Common myeloid progenitor, CD34-positive (primary cell): ENCODE data around the gene CLIP4.

Source experiments
- CTCF ChIA-PET: fragments of 350-600 bp; sonication (Branson Sonifier 250); formaldehyde crosslinking; loops from one replicate; lab custom pipeline; 2021; ENCODE audit warnings: antibody characterized with exemption; lab: Charles Lee
- POLR2A ChIA-PET: fragments of 350-600 bp; sonication (Branson Sonifier 250); formaldehyde crosslinking; loops from one replicate; lab custom pipeline; 2021; ENCODE audit warnings: antibody characterized with exemption; lab: Charles Lee
- DNase-seq, 3 donors: peaks; one replicate each; pipeline versions ENCODE4 v3.0.0 to v3.0.0-alpha.2; 2013
- H3K27ac ChIP-seq, 2 experiments: 1 replicate in 1 of 2; 2 replicates in 1 of 2; pipeline ENCODE4 v1.7.0; 2013; ENCODE audit warnings: inconsistent platforms in 2 of 2, low read length in 2 of 2, mild to moderate bottlenecking in 2 of 2, low read depth in 1 of 2, moderate library complexity in 1 of 2; ENCODE audit not compliant: severe bottlenecking in 2 of 2, insufficient read depth in 1 of 2, poor library complexity in 1 of 2
- H3K27me3 ChIP-seq, 5 experiments: replicated peaks in 2 of 5; 1 replicate in 3 of 5; 2 replicates in 2 of 5; pipeline versions ENCODE4 v1.6.1 to v1.7.0; 2013; ENCODE audit warnings: low read length in 4 of 5, mild to moderate bottlenecking in 2 of 5, moderate library complexity in 2 of 5, inconsistent platforms in 1 of 5; ENCODE audit not compliant: insufficient read depth in 5 of 5, control insufficient read depth in 4 of 5
- H3K36me3 ChIP-seq, 4 experiments: 1 replicate in 2 of 4; 2 replicates in 2 of 4; pipeline versions ENCODE4 v1.6.1 to v1.7.0; 2013; ENCODE audit warnings: low read length in 3 of 4, control low read depth in 1 of 4, mild to moderate bottlenecking in 1 of 4; ENCODE audit not compliant: control insufficient read depth in 4 of 4, insufficient read depth in 4 of 4
- H3K4me1 ChIP-seq, 4 experiments: 1 replicate in 3 of 4; 2 replicates in 1 of 4; pipeline versions ENCODE4 v1.6.1 to v1.7.1; 2013; ENCODE audit warnings: low read length in 3 of 4, mild to moderate bottlenecking in 3 of 4, control low read depth in 1 of 4, inconsistent platforms in 1 of 4, moderate library complexity in 1 of 4; ENCODE audit not compliant: control insufficient read depth in 4 of 4, insufficient read depth in 4 of 4; ENCODE audit errors: control extremely low read depth in 1 of 4
- H3K4me3 ChIP-seq, 7 experiments: 1 replicate in 4 of 7; 2 replicates in 3 of 7; pipeline versions ENCODE4 v1.5.1 to v1.7.0; 2013; ENCODE audit warnings: mild to moderate bottlenecking in 7 of 7, low read length in 6 of 7, moderate library complexity in 6 of 7, inconsistent platforms in 2 of 7, low read depth in 2 of 7, control low read depth in 1 of 7; ENCODE audit not compliant: insufficient read depth in 4 of 7, control insufficient read depth in 1 of 7; ENCODE audit errors: extremely low read depth in 1 of 7
- H3K9me3 ChIP-seq, 5 experiments: 1 replicate in 4 of 5; 2 replicates in 1 of 5; pipeline versions ENCODE4 v1.6.1 to v1.7.1; 2013; ENCODE audit warnings: low read length in 4 of 5, mild to moderate bottlenecking in 2 of 5, inconsistent platforms in 1 of 5, low read depth in 1 of 5, moderate library complexity in 1 of 5; ENCODE audit not compliant: control insufficient read depth in 4 of 5, insufficient read depth in 2 of 5; ENCODE audit errors: control extremely low read depth in 1 of 5
- WGBS: methylation state at CpG from one replicate; pipeline ENCODE4 v1.1.5; 2013; ENCODE audit not compliant: insufficient coverage; 5-methylcytosine and 5-hydroxymethylcytosine counted together

The CLIP4 gene

GRCh38 chr2:29184531-29184930 is 69.3 kb downstream of the CLIP4 start:
- Histone ChIP-seq H3K4me3 (no peak overlapping the region), H3K4me1 (peaks cover 4 to 8% (median 6%) of the 10 kb centered on the region in 4 experiments), H3K36me3 (peaks cover 2 to 25% (median 6%) of the 10 kb centered on the region in 4 experiments), H3K9me3 (peaks cover 0 to 5% (median 2%) of the 10 kb centered on the region in 5 experiments), H3K27me3 (no peaks in the 10 kb centered on the region), H3K27ac (no peak overlapping the region)
- ChIA-PET CTCF (no interaction called here), POLR2A (no interaction called here)
- 96% methylated on average over 4 of the region's 6 CpGs for WGBS
- DNase-seq: no peak

GRCh38 chr2:29186817-29187216 is 71.6 kb downstream of the CLIP4 start:
- Histone ChIP-seq H3K36me3 (peaks cover 0 to 16% (median 3%) of the 10 kb centered on the region in 4 experiments), H3K4me3 (no peak overlapping the region), H3K27ac (no peak overlapping the region), H3K27me3 (no peaks in the 10 kb centered on the region), H3K9me3 (peaks cover 0 to 5% (median 2%) of the 10 kb centered on the region in 5 experiments), H3K4me1 (peaks cover 6 to 14% (median 9%) of the 10 kb centered on the region in 4 experiments)
- WGBS: no CpG with 5 or more reads among the region's 1 CpG
- DNase-seq: peak in 1 of 3 donors; percentile 65
- ChIA-PET POLR2A (no interaction called here), CTCF (interaction anchor here (1.4 to 1.7 kb wide), 2 partner anchors 9 to 30 kb away, joined by 3 to 6 read pairs; no protein-coding TSS in a partner anchor)

DNA sequence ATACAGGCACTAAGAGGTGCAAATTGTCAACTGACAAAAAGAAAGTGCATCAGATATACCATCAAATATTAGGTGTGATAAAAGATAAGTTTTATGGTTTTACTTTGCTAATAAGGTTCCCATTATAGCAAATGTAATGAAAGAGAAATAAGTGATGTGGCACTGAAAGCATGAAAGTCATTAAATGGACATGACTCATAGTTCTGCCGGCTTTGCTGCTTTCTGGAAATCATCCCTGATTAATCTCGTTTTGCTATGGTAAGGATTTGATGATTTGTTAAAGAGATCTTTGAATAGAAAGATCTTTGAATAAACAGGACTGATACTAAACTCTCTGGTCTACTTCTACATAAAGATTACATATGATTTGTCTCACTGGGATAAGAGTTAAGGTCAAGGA is 72.7 kb downstream of the CLIP4 start:
- 100% methylated on average over 1 of the region's 2 CpGs for WGBS
- H3K36me3 ChIP-seq: peaks cover 0 to 8% (median 3%) of the 10 kb centered on the region in 4 experiments
- H3K9me3 ChIP-seq: peaks cover 0 to 5% (median 2%) of the 10 kb centered on the region in 5 experiments
- no peak overlapping the region for H3K4me3 ChIP-seq
- peaks cover 9 to 25% (median 12%) of the 10 kb centered on the region in 4 experiments for H3K4me1 ChIP-seq
- H3K27me3 ChIP-seq: no peaks in the 10 kb centered on the region
- no peak for DNase-seq
- H3K27ac ChIP-seq: no peak overlapping the region
- ChIA-PET CTCF (interaction anchor here (1.7 kb wide), 1 partner anchor 8 kb away, joined by 6 read pairs; no protein-coding TSS in a partner anchor), POLR2A (no interaction called here)

GRCh38 chr2:29189052-29189451 is 73.8 kb downstream of the CLIP4 start:
- no peaks in the 10 kb centered on the region for H3K27me3 ChIP-seq
- 100% methylated on average over 1 of the region's 5 CpGs for WGBS
- H3K4me3 ChIP-seq: peak overlapping the region in 1 of 7 experiments; percentile 31
- CTCF ChIA-PET: interaction anchor here (1.4 kb wide), 1 partner anchor 230 kb away, joined by 4 read pairs; no protein-coding TSS in a partner anchor
- peaks cover 0 to 6% (median 2%) of the 10 kb centered on the region in 4 experiments for H3K36me3 ChIP-seq
- H3K9me3 ChIP-seq: peaks cover 0 to 5% (median 2%) of the 10 kb centered on the region in 5 experiments
- peaks cover 9 to 35% (median 17%) of the 10 kb centered on the region in 4 experiments for H3K4me1 ChIP-seq
- POLR2A ChIA-PET: no interaction called here
- no peak overlapping the region for H3K27ac ChIP-seq
- DNase-seq: peak in 1 of 3 donors; percentile 89

- Histone ChIP-seq H3K27ac (peak overlapping the region in 1 of 2 experiments; percentile 29), H3K4me3 (peak overlapping the region in 1 of 7 experiments; percentile 5), H3K9me3 (peaks cover 0 to 5% (median 2%) of the 10 kb centered on the region in 5 experiments), H3K36me3 (peaks cover 0 to 5% (median 2%) of the 10 kb centered on the region in 4 experiments), H3K4me1 (peaks cover 9 to 36% (median 19%) of the 10 kb centered on the region in 4 experiments), H3K27me3 (no peaks in the 10 kb centered on the region)
- POLR2A ChIA-PET: no interaction called here
- WGBS: 85% methylated on average over 4 of the region's 6 CpGs
- DNase-seq: peak in 1 of 3 donors; percentile 15
- CTCF ChIA-PET: no interaction called here
These were observed 76.6 kb downstream of the CLIP4 start for GRCh38 chr2:29191817-29192216.

- 0% methylated on average over 2 of the region's 3 CpGs for WGBS
- ChIA-PET CTCF (interaction anchor here (1.1 kb wide), 1 partner anchor 369 kb away, joined by 5 read pairs; no protein-coding TSS in a partner anchor), POLR2A (no interaction called here)
These were observed 77.3 kb downstream of the CLIP4 start for GRCh38 chr2:29192526-29192925.

GRCh38 chr2:29193111-29193510 is 77.9 kb downstream of the CLIP4 start:
- Histone ChIP-seq H3K27me3 (no peaks in the 10 kb centered on the region), H3K36me3 (peaks cover 0 to 2% (median 0%) of the 10 kb centered on the region in 4 experiments), H3K4me1 (peaks cover 9 to 36% (median 19%) of the 10 kb centered on the region in 4 experiments), H3K9me3 (no peaks in the 10 kb centered on the region), H3K27ac (peak overlapping the region in 1 of 2 experiments; percentile 58), H3K4me3 (peak overlapping the region in 1 of 7 experiments; percentile 34)
- 96% methylated on average over 12 of the region's 12 CpGs for WGBS
- DNase-seq: no peak
- POLR2A ChIA-PET: no interaction called here
- CTCF ChIA-PET: interaction anchor here (1.0 to 1.4 kb wide), 3 partner anchors 11 to 370 kb away, joined by 3 to 5 read pairs (median 4); no protein-coding TSS in a partner anchor

More at GRCh38 chr2:29192526-29192925, 77.3 kb downstream of the CLIP4 start:
- H3K27me3 ChIP-seq: no peaks in the 10 kb centered on the region
- peaks cover 0 to under 1% (median 0%) of the 10 kb centered on the region in 5 experiments for H3K9me3 ChIP-seq
- H3K27ac ChIP-seq: peak overlapping the region; percentile 41 to 58
- peaks cover 9 to 36% (median 19%) of the 10 kb centered on the region in 4 experiments for H3K4me1 ChIP-seq
- DNase-seq: peak; percentile 16 to 77 (median 72)
- H3K4me3 ChIP-seq: peak overlapping the region in 2 of 7 experiments; percentile 31 to 34
- peaks cover 0 to 2% (median 0%) of the 10 kb centered on the region in 4 experiments for H3K36me3 ChIP-seq
